Activated T-cell treated with anti-CD3 and anti-CD28 coated beads for 24 hours (primary cell): ENCODE results near the gene OCSTAMP.

Experiments used
- DNase-seq: peaks from one replicate; pipeline ENCODE4 v3.0.0-alpha.2; 2020; ENCODE audit warnings: low read depth

OCSTAMP gene, protein sequence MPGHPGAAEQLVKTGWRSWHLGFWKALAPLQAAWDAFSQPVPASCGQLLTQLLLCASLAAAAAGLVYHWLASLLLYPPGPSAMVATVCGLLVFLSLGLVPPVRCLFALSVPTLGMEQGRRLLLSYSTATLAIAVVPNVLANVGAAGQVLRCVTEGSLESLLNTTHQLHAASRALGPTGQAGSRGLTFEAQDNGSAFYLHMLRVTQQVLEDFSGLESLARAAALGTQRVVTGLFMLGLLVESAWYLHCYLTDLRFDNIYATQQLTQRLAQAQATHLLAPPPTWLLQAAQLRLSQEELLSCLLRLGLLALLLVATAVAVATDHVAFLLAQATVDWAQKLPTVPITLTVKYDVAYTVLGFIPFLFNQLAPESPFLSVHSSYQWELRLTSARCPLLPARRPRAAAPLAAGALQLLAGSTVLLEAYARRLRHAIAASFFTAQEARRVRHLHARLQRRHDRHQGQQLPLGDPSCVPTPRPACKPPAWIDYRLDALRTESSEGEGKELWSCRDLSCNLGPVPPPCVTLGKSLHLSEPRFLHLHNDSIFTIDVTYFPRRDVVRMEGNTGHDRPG

GRCh38 chr20:46550461-46550860 is at the start of gene OCSTAMP:
TSS of gene OCSTAMP (minus strand) at chr20:46550654. CDS start at chr20:46550560, 94 bp downstream.
- DNase-seq, result no peak

- DNase-seq, result no peak
These were observed 49.0 kb upstream of the OCSTAMP start for GRCh38 chr20:46599227-46599987.

DNA sequence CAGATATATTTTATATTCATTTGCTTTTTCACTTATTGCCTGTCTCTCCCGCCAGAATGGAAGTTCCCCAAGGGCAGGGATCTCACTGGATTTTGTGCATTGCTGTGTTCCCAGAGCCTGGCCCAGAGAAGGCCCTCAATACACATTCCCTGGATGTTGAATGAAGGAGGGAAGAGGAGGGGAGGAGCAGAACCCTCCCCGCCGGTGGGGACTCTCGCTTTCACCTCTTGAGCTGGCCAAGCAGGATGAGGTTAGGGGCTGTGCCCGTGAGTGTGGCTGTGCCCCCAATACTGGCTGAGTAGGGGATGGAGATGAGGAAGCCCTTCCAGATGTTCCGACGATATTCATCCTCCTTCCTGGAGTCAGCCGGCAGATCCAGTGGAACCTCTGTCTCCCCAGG is 45.5 kb upstream of the OCSTAMP start:
- DNase-seq, result no peak

DNA sequence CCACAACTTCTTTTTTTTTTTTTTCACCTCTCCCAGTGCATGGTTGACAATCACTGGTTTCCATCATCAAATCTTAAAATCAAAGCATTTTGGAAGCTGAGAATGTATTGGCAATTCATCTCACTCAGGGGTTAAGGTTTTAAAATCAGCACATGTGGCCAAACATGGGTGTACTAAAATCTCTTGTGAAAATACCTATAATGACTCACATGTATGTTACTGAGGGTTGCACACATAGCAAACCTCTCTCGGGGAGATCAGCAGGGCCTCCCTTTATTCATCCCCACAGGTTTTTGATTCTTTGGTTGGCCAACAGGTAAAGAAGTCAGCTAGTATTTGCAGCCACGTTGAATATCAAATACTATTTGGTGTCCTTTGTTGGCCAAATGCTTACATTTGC is 44.3 kb upstream of the OCSTAMP start:
- no peak for DNase-seq

DNA sequence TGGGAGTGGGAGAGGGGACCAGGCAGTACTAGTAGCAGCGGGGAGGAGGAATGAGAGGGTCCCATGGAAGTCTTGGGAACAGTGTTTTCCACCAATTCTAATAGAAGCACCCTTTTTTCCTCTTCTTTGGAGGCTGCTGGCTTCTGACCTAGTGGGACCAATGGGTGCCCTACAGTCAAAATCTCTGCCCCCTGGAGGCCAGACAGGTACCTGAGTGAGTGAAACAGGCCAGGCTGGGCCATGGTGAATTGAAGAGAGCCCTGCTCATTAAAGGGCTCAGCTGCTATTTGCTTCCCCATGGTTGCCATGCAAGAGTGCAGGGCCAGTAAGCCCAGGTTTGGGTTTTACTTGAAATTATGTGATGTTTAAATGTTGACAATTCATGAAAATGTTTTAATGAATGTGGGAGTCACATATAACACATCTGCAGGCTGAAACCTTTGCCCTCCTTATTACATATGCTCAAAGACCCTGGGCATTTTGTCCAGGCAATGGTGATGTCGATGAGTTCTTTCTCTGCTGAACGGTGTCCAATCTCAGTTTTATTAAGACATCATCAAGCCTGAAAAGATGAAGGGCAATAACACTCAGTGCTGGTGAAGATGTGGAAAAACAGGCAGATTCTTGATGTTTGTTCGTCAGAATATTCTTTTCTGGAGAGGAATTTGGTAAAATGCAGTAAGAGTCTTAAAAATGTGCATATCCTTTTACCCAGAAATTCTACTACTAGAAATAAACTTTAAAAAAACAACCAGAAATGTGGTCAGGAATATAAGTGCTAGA is 42.3 kb upstream of the OCSTAMP start:
- no peak for DNase-seq

GRCh38 chr20:46590443-46590842 is 40.0 kb upstream of the OCSTAMP start:
- DNase-seq, result no peak

DNA sequence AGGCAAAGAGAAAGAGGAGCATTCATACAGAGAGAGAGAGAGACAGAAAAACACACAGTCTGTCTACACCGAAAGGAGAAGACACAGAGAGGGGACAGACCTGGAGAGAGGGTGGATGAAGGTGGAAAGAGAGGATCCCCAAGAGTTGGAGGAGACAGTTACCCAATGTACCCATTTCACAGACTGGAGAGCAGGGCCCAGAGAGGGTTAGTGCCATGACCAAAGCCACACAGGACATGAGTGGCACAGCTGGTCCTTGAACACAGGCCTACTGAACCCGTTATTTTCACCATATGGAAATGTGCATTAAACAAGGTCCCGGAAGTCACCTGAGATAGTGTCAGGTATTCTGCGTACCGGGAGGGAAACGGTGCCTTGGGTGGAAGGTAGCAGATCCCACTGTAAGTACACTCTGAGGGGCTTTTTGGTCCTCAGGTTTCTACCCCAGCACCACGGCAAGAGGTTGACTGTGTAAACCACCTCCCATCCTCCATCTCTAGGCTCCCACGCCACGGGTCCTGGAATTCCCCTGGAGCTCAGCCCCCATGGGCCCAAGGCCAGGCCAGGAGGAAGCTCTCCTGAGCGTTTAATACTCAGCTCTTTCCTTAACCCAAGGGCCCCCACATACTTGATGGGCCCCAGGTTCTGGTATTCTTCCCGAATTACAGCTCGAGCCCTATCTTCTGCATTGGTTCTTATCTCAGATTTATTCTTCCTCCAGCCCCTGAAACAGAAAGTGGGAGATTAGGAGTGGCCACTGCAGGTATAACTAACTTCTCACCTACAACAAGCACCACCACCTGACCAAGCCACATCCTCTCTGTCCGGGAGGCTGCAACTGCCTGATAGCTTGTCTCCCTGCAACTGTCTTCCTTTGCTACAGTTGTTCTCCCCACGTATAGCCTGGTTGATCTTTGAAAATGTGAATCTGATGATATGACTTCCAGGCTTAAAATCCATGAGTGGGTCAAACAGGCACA is 38.4 kb upstream of the OCSTAMP start:
- no peak for DNase-seq

DNA sequence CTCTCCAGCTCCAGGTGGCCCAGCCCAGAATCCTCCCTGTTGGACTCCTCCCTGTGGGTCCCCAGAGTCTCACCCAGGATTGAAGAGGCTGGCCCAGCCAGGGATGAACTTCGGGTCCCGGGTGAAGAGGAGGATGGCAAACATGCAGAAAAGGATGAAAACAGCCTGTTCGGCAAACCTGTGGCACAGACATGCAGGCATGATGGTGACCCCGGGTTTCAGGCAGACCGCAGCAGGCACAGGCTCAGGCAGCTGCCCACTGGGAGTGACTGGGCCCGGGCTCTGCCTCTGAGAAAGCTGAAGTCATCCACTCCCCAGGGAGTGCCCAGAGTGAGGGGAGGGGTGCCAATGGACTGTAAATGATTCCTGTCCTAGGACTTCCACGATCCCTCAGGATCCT is 37.5 kb upstream of the OCSTAMP start:
- no peak for DNase-seq

- DNase-seq, result no peak
These were observed 36.3 kb upstream of the OCSTAMP start for GRCh38 chr20:46586724-46587123.

- no peak for DNase-seq
These were observed 34.1 kb upstream of the OCSTAMP start for GRCh38 chr20:46584508-46584907.

GRCh38 chr20:46583411-46584214 is 33.2 kb upstream of the OCSTAMP start:
- DNase-seq, result no peak

- DNase-seq, result no peak
These were observed 32.2 kb upstream of the OCSTAMP start for GRCh38 chr20:46582648-46583047.

GRCh38 chr20:46581391-46581790 is 30.9 kb upstream of the OCSTAMP start:
- no peak for DNase-seq

DNA sequence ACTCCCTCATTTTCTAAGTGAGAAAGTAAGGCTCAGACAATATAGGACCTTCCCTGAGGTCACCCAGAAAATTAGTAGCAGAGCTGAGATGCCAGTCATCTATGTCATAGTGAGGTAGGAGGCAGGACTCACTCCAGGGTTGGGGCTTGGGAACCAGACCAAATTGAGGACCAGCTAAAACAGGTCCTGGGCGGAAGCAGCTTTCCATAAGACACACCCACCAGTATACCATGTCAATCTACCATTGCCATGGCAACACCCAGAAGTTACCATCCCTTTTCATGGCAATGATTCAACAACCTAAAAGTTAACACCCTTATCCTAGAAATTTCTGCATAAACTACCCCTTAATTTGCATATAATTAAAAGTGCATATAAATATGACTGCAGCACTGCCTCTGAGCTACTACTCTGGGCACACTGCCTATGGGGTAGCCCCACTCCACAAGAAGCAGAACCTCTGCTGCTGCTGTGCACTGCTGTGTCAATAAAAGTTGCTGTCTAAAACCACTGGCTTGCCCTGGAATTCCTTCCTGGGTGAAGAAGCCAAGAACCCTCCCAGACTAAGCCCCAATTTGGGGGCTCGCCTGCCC is 30.3 kb upstream of the OCSTAMP start:
- no peak for DNase-seq

DNA sequence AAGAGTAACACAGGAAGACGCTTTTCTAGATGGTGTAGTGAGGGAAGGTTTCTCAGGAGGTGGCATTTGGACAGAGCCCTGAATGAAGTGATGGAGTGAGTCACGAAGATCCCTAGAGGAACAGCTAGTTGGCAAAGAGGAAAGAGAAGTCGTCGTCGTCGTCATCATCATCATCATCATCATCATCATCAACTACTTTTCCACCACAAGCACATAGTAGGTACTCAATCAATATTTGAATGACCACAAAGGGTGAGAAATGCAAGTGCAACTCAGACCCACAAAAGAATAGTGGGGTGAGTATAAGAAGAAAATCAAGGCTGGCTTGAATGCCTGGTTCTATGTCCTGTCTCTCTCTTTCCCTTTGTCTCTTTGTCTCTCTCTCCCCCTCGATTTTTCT is 28.3 kb upstream of the OCSTAMP start:
- DNase-seq, result no peak

GRCh38 chr20:46576774-46577395 is 26.4 kb upstream of the OCSTAMP start:
- no peak for DNase-seq

- DNase-seq, result no peak
These were observed 25.5 kb upstream of the OCSTAMP start for GRCh38 chr20:46575937-46576461.

DNA sequence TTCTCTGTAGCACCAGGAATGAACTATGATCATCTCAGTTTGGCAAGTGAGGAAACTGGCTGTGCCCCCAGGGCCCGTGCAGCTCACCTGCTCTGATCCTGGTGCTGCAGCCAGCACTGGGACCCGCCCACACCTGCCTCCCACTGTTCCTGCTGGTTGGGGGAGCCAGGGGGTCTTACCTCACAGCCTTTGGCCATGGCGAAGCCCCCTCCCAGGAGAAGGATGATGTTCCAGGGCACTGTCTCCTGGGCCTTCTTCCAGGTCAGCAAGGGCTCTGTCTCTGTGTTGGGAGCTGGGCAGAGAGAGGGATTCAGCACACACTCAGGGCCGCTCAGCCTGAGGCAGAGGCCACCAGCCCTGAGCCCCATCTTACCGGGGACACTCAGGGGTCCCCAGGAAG is 24.9 kb upstream of the OCSTAMP start:
- DNase-seq, result no peak
